ENCODE measurements around the gene RAI14.
A peak's percentile ranks its signal among the peaks of the same experiment; 100 is the strongest.
"Not testable (repeated sequence)": the region's sequence is repeated elsewhere in the genome, so short reads cannot be mapped to it uniquely, and the experiment has no call there.

Gene RAI14

DNA sequence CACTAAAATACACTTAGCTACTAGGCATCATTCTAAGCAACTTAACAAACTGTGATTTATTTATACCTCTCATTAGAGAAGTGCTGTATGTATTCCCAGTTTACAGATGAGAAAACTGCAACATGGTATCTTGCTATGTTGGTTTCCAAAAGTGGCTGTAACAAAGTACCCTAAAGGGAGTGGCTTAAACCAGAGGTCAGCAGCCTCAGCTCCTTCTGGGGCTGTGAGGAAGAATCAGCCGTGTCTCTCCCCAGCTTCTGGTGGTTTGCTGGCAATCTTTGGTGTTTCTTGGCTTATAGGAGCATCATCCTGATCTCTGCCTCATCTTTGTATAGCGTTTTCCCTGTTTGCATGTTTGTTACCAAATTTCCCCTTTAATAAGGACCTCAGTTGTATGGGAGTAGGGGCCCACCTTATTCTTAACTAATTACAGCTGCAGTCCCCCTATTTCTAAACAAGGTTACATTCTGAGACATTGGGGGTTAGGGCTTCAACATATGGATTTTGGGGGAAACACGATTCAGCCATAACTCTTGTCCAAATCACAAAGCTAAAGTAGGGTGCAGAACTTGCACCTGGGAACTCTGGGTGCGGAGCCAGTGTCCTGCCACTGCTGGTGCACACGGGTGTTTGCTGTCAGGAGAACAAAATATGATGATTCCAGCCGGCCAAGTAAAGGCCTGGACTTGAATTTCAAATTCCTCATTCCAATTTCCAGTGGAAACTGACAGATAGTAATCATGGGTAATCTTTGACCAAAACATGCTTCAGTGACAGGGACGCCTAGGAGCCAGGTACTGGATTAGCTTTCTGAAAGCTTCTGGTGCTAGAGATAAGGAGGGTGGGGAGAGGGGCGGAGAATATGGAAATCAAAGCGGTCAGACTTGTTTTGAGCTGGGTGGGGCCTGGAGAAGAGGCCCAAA is 43.3 kb downstream of the RAI14 start:
- DNase-seq (ENCODE audit: low spot score): peak; percentile 55

DNA sequence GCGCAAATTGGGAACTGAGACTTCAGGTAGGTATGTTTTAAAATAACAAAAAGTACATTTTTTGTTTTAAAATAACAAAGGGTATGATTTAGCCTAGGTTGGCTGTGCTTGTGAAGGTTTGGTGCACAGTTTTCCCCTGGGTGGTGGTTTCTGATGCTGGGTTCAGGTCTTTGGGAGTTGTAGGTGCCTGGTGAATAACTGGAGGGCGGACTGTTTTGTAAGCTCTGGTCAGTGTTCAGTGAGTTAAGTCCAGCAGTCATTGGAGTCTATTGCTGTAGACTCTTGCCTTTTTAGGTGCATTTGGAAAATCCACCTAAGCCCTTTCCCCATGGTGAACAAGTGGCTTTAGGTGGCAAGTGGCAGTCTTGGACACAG is 43.9 kb downstream of the RAI14 start:
- no peak for DNase-seq (ENCODE audit: low spot score)

DNA sequence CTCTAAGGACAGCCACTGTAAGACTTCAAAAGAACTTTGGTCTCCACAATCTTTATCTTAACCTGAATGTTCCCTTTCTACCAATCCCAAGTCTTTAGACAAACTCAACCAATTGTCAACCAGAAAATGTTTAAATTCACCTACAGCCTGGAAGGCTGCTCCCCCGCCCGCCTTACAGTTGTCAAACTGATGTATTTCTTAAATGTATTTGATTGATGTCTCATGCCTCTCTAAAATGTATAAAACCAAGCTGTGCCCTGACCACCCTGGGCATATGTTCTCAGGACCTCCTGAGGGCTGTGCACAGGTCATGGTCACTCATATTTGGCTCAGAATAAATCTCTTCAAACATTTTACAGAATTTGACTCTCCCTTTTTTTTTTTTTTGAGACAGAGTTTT is 45.3 kb downstream of the RAI14 start:
- not testable (repeated sequence) for DNase-seq (ENCODE audit: low spot score)

DNA sequence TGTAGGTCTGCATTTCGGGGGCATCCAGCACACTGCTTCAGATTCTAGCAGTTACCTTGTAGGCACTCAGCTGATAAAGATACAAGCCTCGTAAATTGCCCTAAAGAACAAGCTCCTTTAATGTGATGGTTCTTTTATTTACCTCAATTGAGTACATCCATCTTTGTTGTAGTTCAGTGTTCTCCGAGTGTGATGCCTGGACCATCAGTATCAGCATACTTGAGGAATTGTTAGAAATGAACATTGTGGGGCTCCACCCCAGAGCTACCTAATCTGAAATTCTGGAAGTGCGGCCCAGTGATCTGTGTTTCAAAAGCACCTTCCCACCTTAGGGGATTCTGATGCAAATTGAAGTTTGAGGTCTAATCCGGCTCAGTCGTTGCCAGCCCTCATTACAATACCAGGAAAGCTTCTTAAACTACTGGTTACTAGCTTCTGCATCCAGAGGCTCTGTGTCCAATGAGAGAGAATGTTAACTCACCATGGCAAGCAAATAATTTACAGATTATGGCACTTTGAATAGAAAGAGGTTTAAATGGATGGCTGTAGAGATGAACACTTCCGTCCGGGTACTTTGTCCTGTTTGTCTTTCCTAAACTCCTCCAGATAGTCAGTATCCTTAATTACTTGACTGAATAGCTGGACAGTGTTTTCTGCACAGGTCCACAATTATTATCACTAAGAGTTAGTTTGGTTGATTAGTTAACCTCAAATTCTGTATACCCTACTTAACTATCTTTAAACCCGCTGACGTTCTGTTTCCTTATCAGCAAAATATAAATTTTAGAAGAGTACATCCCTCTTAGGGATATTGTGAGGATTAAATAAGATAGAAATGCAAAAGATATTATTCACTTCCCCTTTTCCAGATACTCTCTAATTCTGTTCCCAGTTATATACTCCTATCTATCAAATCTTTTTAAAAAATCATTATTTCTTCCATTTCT is 47.9 kb downstream of the RAI14 start:
- peak; percentile 46 for DNase-seq (ENCODE audit: low spot score)

DNA sequence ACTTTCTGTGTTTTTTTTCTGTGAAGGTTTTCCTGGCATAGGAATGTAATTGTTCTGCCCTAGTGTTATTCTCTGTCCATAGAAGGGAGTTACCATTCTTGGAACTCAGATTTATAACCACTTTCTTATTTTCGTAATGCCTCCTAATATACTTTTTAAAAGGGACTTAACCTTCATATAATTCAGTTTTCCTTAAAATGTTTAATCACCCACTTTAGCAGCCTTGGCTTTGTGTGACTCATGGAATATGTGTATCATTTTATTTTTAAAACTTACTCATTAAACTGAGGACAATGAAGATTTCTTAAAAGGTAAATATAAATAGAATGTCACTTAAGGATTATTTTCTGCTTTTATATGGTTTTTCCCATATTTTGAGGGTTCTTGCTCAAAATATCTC is 50.0 kb downstream of the RAI14 start:
- DNase-seq (ENCODE audit: low spot score): no peak

DNA sequence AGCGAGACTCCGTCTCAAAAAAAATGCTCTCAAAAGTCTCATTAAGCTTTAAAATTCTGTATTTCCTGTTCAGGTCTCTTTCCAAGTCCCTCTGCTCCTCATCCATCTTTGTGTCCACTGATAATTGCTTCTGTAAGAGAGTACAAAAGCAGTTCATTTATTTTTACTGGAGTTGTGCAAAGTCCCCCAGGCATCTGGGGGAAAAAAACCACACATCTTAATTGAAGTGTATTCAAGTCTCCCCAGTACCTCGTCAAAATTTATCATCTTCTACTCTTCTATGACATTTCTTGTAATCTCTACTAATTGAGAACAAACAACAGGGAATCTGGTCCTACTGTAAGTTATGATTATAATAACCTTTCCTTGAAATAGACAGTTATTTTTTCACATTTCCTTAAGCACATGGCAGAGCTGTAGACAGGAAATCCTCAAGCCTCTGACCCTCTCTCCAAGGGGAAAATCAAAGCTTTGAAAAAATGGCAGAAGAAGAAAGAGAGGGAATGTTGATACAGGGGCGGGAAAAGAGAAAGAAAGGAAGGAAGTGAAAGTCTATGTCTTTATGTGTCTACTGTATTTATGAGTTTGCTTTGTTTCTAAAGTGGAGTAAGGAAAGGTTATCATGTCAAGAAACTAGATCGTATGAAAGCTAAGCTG is 51.5 kb downstream of the RAI14 start:
- DNase-seq (ENCODE audit: low spot score): no peak

DNA sequence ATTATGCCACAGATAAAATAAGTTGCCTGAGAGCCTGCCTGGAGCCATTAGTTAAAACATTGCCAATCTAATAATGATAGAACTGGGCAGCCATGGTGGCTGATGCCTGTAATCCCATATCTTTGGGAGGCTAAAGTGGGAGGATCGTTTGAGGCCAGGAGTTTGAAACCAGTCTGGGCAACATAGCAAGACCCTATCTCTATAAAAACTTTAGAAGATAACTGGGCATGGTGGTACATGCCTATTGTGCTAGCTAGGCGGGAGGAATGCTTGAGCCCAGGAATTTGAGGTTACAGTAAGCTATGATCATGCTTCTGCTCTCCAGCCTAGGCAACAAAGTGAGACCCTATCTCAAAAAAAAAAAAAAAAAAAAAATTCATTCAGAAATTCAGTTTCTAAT is 52.6 kb downstream of the RAI14 start:
- DNase-seq (ENCODE audit: low spot score): no peak

DNA sequence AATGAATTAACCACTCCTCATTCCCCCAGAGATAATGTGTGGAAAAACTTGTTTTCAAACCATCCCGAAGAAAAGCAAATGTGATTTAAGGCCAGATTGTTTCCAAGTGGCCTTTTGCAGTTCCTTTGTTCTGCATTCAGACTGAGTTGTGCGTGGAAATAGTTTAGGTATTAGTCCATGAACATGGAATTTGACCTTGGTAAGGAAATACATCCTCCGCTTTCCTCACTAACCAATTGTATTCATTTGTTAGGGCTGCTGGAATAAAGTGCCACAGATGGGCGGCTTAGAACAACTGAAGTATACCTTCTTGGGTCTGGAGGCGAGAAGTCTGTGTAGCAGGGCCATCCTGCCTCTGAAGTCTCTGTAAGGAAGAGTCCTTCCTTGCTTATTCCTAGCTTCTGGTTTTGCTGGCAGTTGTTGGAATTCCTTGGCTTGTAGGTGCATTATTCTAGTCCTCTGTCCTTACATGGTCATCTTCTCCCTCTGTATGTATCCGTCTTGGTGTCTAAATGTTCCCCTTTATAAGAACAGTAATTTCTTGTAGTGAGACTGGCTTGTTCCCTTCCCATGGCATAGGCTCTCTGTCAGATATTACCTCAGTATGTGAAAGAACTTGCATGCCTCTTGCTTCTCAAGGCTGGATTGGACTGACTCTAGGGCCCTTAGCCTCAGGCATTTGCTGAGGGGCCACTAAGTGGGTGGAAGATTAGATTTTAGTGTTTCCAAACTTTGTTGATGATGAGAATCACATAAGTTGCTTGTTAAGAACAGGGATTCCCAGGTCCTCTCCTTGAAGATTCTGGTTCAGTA is 53.9 kb downstream of the RAI14 start:
- no peak for DNase-seq (ENCODE audit: low spot score)

DNA sequence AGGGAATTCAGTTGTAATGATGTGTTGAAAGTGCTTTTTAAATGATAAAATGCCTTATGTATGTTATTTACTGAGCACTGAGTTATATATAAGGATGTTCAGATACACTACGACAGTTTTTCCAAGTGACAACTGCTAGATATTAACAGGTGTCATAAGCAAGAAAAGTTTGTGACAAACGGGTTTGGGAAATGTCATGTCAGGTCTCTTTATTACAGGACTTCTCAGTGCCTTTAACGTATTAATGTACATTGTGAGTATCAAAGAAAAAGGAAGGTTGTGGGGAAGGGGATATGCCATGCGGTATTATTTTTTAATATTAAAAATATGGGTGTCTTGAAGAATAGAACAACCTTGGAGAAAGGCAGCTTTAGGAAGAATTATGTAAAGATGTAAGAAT is 56.4 kb downstream of the RAI14 start:
- DNase-seq (ENCODE audit: low spot score): no peak

DNA sequence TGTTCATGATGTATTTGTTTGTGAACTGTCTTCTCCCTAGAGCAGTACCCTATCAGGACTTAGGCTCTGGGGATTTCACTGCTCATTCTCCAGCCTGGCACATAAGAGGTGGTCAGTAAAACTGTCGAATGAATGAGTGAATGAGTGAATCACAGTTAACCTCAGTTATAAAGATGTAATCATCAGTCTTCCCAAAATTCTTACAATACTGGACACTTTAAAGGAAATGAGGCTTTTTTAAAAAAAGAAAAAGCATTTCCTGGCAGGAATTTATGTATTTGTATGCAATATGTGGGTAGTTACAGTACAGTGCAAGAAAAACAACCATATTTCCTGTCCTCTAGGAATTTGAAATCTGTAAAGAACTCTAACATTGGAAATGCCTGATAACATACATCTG is 59.6 kb downstream of the RAI14 start:
- DNase-seq (ENCODE audit: low spot score): no peak

DNA sequence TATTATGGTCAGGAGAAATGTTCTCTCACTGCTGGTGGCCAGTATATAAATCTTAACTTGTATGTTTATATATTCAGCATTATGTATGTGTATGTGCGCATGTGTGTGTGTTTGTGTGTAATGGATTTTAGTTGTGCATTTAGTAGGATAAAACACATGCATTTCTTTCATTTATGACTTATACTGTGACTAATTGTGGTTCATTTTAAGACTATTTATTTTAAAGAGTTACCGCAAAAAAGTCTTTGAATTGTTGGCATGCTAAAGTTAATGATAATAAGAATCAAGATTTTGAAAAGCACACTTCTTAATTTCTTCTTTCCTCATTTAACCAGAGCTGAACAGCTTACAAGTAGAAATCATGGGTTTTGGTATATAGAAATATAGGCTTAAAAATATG is 60.9 kb downstream of the RAI14 start:
- no peak for DNase-seq (ENCODE audit: low spot score)

DNA sequence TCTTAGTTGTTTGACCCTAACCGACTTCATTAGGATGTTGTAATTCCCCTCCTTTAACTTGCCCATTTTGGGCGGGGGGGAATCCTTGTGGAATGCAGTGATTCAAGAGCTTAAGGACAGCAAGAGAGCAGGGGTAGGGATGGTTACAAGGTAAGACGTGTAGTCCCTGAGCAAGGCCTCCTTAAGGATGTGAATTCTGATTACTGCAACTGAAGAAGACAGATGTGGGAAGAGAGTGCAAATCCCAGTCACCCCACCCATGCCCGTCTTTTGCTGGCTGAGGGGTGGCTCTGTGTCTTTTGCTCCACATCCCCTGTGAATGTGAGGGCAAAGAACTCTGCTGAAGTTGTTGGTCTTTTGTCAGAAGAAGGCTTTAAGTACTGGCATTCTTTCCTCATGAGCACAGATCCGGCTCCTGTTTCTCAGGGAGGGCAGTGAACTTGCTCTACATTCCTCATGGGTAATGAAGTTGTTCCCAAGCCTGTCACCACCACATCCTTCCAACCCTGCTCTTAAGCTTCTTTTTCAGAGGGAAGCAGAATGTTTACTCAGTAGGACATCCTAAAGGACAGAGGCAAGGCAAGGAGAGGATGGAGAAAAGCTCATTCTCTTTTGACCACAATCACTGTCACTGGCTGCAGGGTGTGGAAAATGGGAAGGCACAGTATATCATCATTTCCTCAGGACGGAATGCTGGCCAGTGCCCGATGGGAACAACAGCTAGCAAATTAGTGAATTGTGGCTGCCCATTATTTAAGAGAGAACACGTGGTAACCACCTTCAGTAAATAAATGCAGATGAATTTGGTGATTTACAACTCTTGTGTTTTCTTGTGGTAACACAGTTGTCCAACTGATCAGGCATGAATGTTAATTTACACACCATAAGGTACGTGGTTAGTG is 61.5 kb downstream of the RAI14 start:
- DNase-seq (ENCODE audit: low spot score): peak; percentile 57

DNA sequence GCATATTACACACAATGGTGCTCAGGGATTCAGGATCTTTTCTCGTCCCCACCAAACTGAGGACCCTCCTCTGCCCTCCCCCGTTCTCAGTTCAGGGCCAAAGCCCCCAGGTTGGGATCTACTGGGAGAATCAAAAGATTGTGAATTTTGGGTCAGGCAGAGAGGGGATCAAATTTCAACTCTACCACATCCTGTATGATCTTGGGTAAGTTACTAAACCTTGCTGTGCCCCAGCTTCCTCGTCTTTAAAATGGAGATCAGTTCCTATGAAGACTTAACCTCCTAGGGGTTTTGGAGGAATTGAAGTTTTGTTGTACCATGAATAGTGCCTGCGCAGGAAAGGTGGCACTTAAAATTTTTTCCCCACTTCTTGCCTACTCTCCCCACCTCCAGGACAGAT is 62.4 kb downstream of the RAI14 start:
- no peak for DNase-seq (ENCODE audit: low spot score)

DNA sequence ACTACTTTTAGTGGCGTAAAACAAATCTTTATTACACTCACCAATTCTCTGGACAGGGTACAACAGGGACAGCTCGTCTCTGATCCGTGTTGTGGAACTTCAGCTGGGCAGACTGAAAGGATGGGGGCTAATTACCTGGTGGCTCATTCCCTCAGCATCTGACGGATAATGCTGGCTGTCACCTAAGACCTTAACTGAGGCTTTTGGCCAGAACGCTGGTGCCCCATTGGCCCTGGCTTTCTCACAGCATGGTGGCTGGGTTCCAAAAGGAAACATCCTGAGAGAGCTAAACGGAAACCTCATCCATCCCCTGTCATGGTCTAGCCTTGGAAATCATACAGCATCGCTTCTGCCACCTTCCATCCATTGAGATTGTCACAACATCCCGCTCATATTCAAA is 62.9 kb downstream of the RAI14 start:
- DNase-seq (ENCODE audit: low spot score): no peak

DNA sequence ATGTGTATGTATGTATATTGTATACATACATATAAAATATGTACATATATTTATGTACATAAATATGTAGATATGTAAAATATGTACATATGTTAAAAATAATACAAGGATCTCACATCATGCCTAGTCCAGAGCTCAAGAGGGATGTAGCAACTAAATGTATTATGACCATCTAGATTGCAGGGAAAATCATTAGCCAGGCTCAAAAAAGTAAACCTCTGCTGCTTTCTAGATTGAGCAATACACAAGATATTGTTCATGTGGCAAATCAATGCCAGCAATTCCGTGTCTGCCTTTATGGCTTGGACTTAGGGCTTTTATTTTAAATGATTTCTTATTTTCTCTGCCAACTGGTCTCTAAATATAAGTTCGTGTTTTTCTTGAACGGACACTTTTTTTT is 65.2 kb downstream of the RAI14 start:
- no peak for DNase-seq (ENCODE audit: low spot score)

DNA sequence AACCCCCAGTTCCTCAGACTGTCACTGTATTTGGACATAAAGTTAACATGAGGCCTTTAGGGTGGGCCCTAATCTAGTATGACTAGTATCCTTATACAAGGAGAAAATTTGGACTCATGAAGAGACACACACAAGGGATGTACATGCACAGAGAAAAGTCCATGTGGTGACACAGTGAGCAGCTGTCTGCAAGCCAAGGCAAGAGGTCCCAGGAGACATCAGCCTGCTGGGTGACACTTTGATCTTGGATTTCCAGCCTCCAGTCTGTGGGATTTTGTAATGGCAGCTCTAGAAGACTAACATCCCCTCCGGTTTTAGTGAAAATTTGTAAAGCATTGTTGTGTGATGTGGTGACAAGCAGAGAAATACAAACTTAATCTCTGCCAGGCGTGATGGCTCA is 66.1 kb downstream of the RAI14 start:
- no peak for DNase-seq (ENCODE audit: low spot score)

DNA sequence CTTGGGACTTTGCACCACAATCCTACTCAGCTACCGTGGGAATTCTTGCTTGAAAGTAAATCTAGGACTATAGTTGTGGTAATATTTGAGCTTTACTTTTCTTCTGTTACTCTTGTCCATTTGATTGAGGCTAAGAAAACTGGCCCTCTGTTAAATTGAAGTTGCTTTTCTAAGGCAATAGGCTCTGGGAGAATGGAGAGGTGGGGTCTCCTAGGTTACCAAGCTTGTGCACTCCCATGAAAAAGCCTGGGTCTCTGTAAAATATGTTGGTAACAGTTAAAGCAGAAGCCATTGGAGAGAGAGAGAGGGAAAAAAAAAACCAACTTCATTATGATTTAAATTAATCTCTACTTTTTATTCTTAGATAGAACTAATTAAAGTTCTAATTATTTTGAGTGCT is 68.6 kb downstream of the RAI14 start:
- DNase-seq (ENCODE audit: low spot score): no peak

DNA sequence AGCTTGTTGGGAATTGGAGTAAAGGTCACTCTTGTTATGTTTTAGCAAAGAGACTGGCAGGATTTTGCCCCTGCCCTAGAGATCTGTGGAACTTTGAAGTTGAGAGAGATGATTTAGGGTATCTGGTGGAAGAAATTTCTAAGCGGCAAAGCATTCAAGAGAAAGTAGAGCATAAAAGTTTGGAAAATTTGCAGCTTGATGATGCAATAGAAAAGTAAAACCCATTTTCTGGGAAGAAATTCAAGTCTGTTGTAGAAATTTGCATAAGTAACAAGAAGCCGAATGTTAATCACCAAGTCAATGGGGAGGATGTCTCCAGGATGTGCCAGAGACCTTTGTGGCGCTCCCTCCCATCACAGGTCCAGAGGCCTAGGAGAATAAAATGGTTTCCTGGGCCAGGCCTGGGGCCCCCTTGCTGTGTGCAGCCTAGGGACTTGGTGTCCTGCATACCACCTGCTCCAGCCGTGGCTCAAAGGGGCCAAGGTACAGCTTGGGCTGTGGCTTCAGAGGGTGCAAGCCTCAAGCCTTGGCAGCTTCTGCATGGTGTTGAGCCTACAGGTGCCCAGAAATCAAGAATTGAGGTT is 71.1 kb downstream of the RAI14 start:
- DNase-seq (ENCODE audit: low spot score): not testable (repeated sequence)

DNA sequence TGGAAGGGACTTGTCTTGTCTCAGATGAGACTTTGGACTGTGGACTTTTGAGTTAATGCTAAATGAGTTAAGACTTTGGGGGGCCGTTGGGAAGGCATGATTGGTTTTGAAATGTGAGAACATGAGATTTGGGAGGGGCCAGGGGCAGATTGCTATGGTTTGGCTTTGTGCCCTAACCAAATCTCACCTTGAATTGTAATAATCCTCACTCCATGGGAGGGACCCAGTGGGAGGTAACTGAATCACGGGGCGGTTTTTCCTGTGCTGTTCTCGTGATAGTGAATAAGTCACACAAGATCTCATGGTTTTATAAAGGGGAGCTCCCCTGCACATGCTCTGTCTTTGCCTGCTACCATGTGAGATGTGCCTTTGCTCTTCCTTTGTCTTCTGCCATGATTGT is 72.1 kb downstream of the RAI14 start:
- DNase-seq (ENCODE audit: low spot score): no peak

Measured in iPS-NIHi11 (cell line).